B cell (primary cell): ENCODE data around the gene PTPRT. TPM values are rescaled to one million over a fixed set of nuclear protein-coding genes. Genes with fewer than 3 reads are reported as not detected.

Experiments
- ATAC-seq: fragments of 200-7000 bp; cut with Tn5 transposase; one replicate; pipeline ENCODE4 v1.10.0; 2021; ENCODE audit warnings: low read depth, mild to moderate bottlenecking, moderate number of reproducible peaks, moderate library complexity
- CTCF ChIA-PET: fragments of 350-600 bp; sonication (Branson Sonifier 250); formaldehyde crosslinking; loops from one replicate; lab custom pipeline; 2021; ENCODE audit warnings: antibody characterized with exemption, inconsistent platforms; lab: Charles Lee
- POLR2A ChIA-PET: fragments of 350-600 bp; sonication (Branson Sonifier 250); formaldehyde crosslinking; loops from one replicate; lab custom pipeline; 2021; ENCODE audit warnings: antibody characterized with exemption; lab: Charles Lee
- DNase-seq: peaks from one replicate; pipeline ENCODE4 v3.0.0; 2013
- H2AFZ ChIP-seq: 2 replicates; pipeline ENCODE4 v1.6.1; 2012; ENCODE audit warnings: mild to moderate bottlenecking, low read depth, low read length; ENCODE audit not compliant: insufficient read depth, poor library complexity, severe bottlenecking
- H3K27ac ChIP-seq, 2 donors: 1 replicate in 1 of 2; 2 replicates in 1 of 2; pipeline ENCODE4 v1.5.1; 2012 to 2013; ENCODE audit warnings: low read length in 2 of 2, mild to moderate bottlenecking in 2 of 2, moderate library complexity in 1 of 2
- H3K27me3 ChIP-seq, 4 experiments: fragments of 200-600 bp in 1 of 4; sonication (generic) in 1 of 4; replicated peaks in 1 of 4; 1 replicate in 2 of 4; 2 replicates in 2 of 4; pipeline versions ENCODE4 v1.6.1 to v1.7.0; 2013 to 2016; ENCODE audit warnings: low read length in 3 of 4, mild to moderate bottlenecking in 2 of 4, mixed read lengths in 1 of 4, moderate library complexity in 1 of 4; ENCODE audit not compliant: insufficient read depth in 4 of 4, control insufficient read depth in 3 of 4; ENCODE audit errors: control extremely low read depth in 1 of 4
- H3K36me3 ChIP-seq, 2 experiments: replicated peaks in 1 of 2; 1 replicate in 1 of 2; 2 replicates in 1 of 2; pipeline versions ENCODE4 v1.6.1 to v1.7.1; 2013; ENCODE audit warnings: low read length in 1 of 2; ENCODE audit not compliant: insufficient read depth in 2 of 2, control insufficient read depth in 1 of 2; ENCODE audit errors: control extremely low read depth in 1 of 2, extremely low read depth in 1 of 2
- H3K4me1 ChIP-seq, 2 donors: fragments of 200-600 bp in 1 of 2; sonication (generic) in 1 of 2; 1 replicate in 1 of 2; 2 replicates in 1 of 2; pipeline versions ENCODE4 v1.5.1 to v1.6.1; 2013 to 2017; ENCODE audit warnings: low read length in 2 of 2; ENCODE audit not compliant: control insufficient read depth in 2 of 2, insufficient read depth in 2 of 2
- H3K4me2 ChIP-seq: replicated peaks from 2 replicates; pipeline ENCODE3; 2012; ENCODE audit warnings: mild to moderate bottlenecking, low read depth, low read length; ENCODE audit not compliant: poor library complexity, severe bottlenecking
- H3K4me3 ChIP-seq, 5 experiments: fragments of 200-600 bp in 1 of 5; sonication (generic) in 1 of 5; 1 replicate in 3 of 5; 2 replicates in 2 of 5; pipeline versions ENCODE4 v1.5.1 to v1.7.0; 2011 to 2016; ENCODE audit warnings: low read length in 4 of 5, mild to moderate bottlenecking in 4 of 5, low read depth in 2 of 5, control low read depth in 1 of 5, moderate library complexity in 1 of 5; ENCODE audit not compliant: insufficient read depth in 1 of 5; ENCODE audit errors: control extremely low read depth in 1 of 5, extremely low read depth in 1 of 5
- H3K79me2 ChIP-seq: fragments of 200-600 bp; sonication (generic); one replicate; pipeline ENCODE4 v1.6.0; 2016; ENCODE audit warnings: low read length; ENCODE audit not compliant: control insufficient read depth, insufficient read depth
- H3K9ac ChIP-seq: fragments of 200-600 bp; sonication (generic); 2 replicates; pipeline ENCODE4 v1.6.1; 2017; ENCODE audit warnings: mild to moderate bottlenecking, low read length, moderate library complexity
- H3K9me3 ChIP-seq, 3 donors: one replicate each; pipeline versions ENCODE4 v1.6.1 to v1.7.1; 2013; ENCODE audit warnings: low read length in 2 of 3; ENCODE audit not compliant: control insufficient read depth in 2 of 3, insufficient read depth in 1 of 3; ENCODE audit errors: control extremely low read depth in 1 of 3
- H4K20me1 ChIP-seq: 2 replicates; pipeline ENCODE4 v1.6.0; 2012; ENCODE audit warnings: mild to moderate bottlenecking, low read length; ENCODE audit not compliant: insufficient read depth, control insufficient read depth, poor library complexity, severe bottlenecking
- H3K27ac Mint-ChIP-seq: one replicate; pipeline ENCODE4 v1.8.0; 2021; ENCODE audit warnings: mixed read lengths
- H3K27me3 Mint-ChIP-seq: one replicate; pipeline ENCODE4 v1.8.0; 2021; ENCODE audit warnings: mixed read lengths
- H3K4me1 Mint-ChIP-seq: one replicate; pipeline ENCODE4 v1.8.0; 2021; ENCODE audit warnings: mixed read lengths
- H3K4me3 Mint-ChIP-seq: one replicate; pipeline ENCODE4 v1.8.0; 2021; ENCODE audit warnings: mixed read lengths
- H3K9me3 Mint-ChIP-seq: one replicate; pipeline ENCODE4 v1.8.0; 2022; ENCODE audit warnings: mixed read lengths; ENCODE audit not compliant: insufficient read depth
- CTCF ChIP-seq: fragments of 200-600 bp; IDR thresholded peaks from one replicate; pipeline ENCODE4 v1.8.0; 2022; ENCODE audit warnings: antibody characterized with exemption, mild to moderate bottlenecking
- EZH2 ChIP-seq: IDR thresholded peaks from 2 replicates; pipeline ENCODE4 v1.6.1; 2012; ENCODE audit warnings: borderline replicate concordance, low read depth, mild to moderate bottlenecking, moderate library complexity, low read length; ENCODE audit not compliant: insufficient read depth, poor library complexity, severe bottlenecking
- WGBS: methylation state at CpG from one replicate; pipeline ENCODE4 v1.1.5; 2013; ENCODE audit warnings: missing lambda C conversion rate; ENCODE audit not compliant: insufficient coverage; 5-methylcytosine and 5-hydroxymethylcytosine counted together
- intact Hi-C: fragments of 100-400 bp; cut with micrococcal nuclease; formaldehyde crosslinking; loops from one replicate; pipeline ENCODE4 v1.10.0; 2022
- polyA plus RNA-seq: library from polyadenylated mRNA; depleted of rRNA; stranded (reverse); fragments of >200 nt; gene quantifications from 2 replicates; pipeline ENCODE4 v1.2.3, GENCODE V29; 2012
- total RNA-seq, 2 donors: library from RNA; stranded (reverse); fragments of 120-200 nt in 1 of 2; gene quantifications; 1 replicate in 1 of 2; 2 replicates in 1 of 2; pipeline versions ENCODE4 v1.2.3 to v1.2.4, GENCODE V29; 2013 to 2022

PTPRT gene
- total and polyA plus RNA-seq, 2 donors (not counting 1 experiment from before 2014, with no cell fraction given), result not detected

GRCh38 chr20:42565235-42565995 is 624.3 kb downstream of the PTPRT start:
- Histone ChIP-seq H3K4me3 (no peak overlapping the region), H2AFZ (no peak overlapping the region), H3K9me3 (peaks cover 0 to 7% (median 0%) of the 10 kb centered on the region in 3 donors), H3K27me3 (no peaks in the 10 kb centered on the region), H3K4me1 (no peaks in the 10 kb centered on the region), H4K20me1 (no peaks in the 10 kb centered on the region), H3K4me2 (no peak overlapping the region), H3K36me3 (no peaks in the 10 kb centered on the region), H3K9ac (no peak overlapping the region), H3K79me2 (no peaks in the 10 kb centered on the region), H3K27ac (no peak overlapping the region)
- Mint-ChIP-seq H3K4me1 (no peaks in the 10 kb centered on the region), H3K4me3 (no peak overlapping the region), H3K27me3 (no peaks in the 10 kb centered on the region), H3K27ac (no peak overlapping the region), H3K9me3 (no peaks in the 10 kb centered on the region)
- no peak for TF ChIP-seq EZH2
- intact Hi-C loops, result no loop called here
- ATAC-seq (no peak), DNase-seq (no peak)
- CTCF ChIA-PET, result no interaction called here
- WGBS, result 84% methylated on average over 5 of the region's 9 CpGs
- POLR2A ChIA-PET, result no interaction called here

- POLR2A ChIA-PET, result no interaction called here
- H3K9ac ChIP-seq, result no peak overlapping the region
- no peaks in the 10 kb centered on the region for H3K9me3 ChIP-seq
- Mint-ChIP-seq H3K4me1 (no peaks in the 10 kb centered on the region), H3K27ac (no peak overlapping the region), H3K27me3 (no peaks in the 10 kb centered on the region), H3K4me3 (no peak overlapping the region), H3K9me3 (no peaks in the 10 kb centered on the region)
- TF ChIP-seq EZH2, result no peak
- no peak for TF ChIP-seq CTCF
- no peaks in the 10 kb centered on the region for H3K36me3 ChIP-seq
- ATAC-seq (no peak), DNase-seq (no peak)
- intact Hi-C loops, result no loop called here
- no peaks in the 10 kb centered on the region for H4K20me1 ChIP-seq
- no peaks in the 10 kb centered on the region for H3K27me3 ChIP-seq
- 100% methylated on average over 1 of the region's 4 CpGs for WGBS
- H2AFZ ChIP-seq, result no peak overlapping the region
- no peaks in the 10 kb centered on the region for H3K4me1 ChIP-seq
- no peak overlapping the region for H3K27ac ChIP-seq
- H3K4me2 ChIP-seq, result no peak overlapping the region
- CTCF ChIA-PET, result no interaction called here
- no peak overlapping the region for H3K4me3 ChIP-seq
- no peaks in the 10 kb centered on the region for H3K79me2 ChIP-seq
These were observed 630.0 kb downstream of the PTPRT start for GRCh38 chr20:42559665-42560064.
